Measurements from ENCODE around the gene XCL1.

XCL1 gene

GRCh38 chr1:168627370-168627769, 51.0 kb downstream of the XCL1 start:
- no peak for DNase-seq (ENCODE audit: low read depth)
- H3K4me3 ChIP-seq (ENCODE audit: low read length) = no peak overlapping the region
- TF ChIP-seq CTCF (conservative IDR thresholded peaks at IDR 0.05; ENCODE audit: low read depth, low read length) = no peak

GRCh38 chr1:168628807-168629206, 52.4 kb downstream of the XCL1 start:
- TF ChIP-seq CTCF (conservative IDR thresholded peaks at IDR 0.05; ENCODE audit: low read depth, low read length) = no peak
- DNase-seq (ENCODE audit: low read depth) = no peak
- H3K4me3 ChIP-seq (ENCODE audit: low read length) = no peak overlapping the region

- TF ChIP-seq CTCF (conservative IDR thresholded peaks at IDR 0.05; ENCODE audit: low read depth, low read length) = no peak
- no peak overlapping the region for H3K4me3 ChIP-seq (ENCODE audit: low read length)
Observed at GRCh38 chr1:168629466-168629865, 53.1 kb downstream of the XCL1 start.

More at GRCh38 chr1:168629466-168629865, 53.1 kb downstream of the XCL1 start:
- no peak for DNase-seq (ENCODE audit: low read depth)

Measured in retinal pigment epithelial cell (primary cell).